ENCODE data around the gene TCP11L2. TPM values are rescaled to one million over a fixed set of nuclear protein-coding genes. Genes with fewer than 3 reads are reported as not detected.

The TCP11L2 gene
- total RNA-seq, 4 donors from 2014 or later: 35.4 to 59.8 (median 41.5) TPM

DNA sequence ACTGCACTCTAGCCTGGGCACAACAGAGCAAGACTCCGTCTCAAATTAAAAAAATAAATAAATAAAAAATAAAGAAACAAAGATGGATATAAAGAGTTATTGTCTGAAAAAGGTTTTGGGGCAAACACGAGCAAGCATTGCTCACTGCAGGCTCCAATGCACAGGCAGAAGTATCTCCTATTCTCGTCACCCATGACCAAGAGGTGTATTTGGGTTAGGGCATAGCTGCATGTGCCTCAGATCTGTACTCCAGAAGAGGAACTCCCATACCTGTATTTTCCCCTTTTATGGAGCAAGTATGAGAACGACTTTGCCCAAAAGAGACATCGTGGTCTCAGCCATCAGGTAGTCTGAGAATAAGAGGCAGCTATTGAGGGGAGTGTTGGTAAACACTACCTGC, 10.2 kb upstream of the TCP11L2 start:
- TF ChIP-seq POLR2AphosphoS5 (IDR thresholded peaks at IDR 0.05) (no peak), POLR2A (IDR thresholded peaks at IDR 0.05) (no peak)
- TF ChIP-seq, protein P1, sequence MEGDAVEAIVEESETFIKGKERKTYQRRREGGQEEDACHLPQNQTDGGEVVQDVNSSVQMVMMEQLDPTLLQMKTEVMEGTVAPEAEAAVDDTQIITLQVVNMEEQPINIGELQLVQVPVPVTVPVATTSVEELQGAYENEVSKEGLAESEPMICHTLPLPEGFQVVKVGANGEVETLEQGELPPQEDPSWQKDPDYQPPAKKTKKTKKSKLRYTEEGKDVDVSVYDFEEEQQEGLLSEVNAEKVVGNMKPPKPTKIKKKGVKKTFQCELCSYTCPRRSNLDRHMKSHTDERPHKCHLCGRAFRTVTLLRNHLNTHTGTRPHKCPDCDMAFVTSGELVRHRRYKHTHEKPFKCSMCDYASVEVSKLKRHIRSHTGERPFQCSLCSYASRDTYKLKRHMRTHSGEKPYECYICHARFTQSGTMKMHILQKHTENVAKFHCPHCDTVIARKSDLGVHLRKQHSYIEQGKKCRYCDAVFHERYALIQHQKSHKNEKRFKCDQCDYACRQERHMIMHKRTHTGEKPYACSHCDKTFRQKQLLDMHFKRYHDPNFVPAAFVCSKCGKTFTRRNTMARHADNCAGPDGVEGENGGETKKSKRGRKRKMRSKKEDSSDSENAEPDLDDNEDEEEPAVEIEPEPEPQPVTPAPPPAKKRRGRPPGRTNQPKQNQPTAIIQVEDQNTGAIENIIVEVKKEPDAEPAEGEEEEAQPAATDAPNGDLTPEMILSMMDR (IDR thresholded peaks at IDR 0.05): no peak
- no peaks in the 10 kb centered on the region for H3K36me3 ChIP-seq
- H3K27me3 ChIP-seq: no peaks in the 10 kb centered on the region
- H3K4me1 ChIP-seq: peaks cover 0 to 3% (median 0%) of the 10 kb centered on the region in 3 donors
- no peaks in the 10 kb centered on the region for H3K9me3 ChIP-seq
- ATAC-seq: no peak
- WGBS, 2 donors (ENCODE audit: low coverage in 1 of 2): 85 to 96% methylated on average over 5 of the region's 5 CpGs
- no peak overlapping the region for H3K27ac ChIP-seq
- no peak overlapping the region for H3K4me3 ChIP-seq

DNA sequence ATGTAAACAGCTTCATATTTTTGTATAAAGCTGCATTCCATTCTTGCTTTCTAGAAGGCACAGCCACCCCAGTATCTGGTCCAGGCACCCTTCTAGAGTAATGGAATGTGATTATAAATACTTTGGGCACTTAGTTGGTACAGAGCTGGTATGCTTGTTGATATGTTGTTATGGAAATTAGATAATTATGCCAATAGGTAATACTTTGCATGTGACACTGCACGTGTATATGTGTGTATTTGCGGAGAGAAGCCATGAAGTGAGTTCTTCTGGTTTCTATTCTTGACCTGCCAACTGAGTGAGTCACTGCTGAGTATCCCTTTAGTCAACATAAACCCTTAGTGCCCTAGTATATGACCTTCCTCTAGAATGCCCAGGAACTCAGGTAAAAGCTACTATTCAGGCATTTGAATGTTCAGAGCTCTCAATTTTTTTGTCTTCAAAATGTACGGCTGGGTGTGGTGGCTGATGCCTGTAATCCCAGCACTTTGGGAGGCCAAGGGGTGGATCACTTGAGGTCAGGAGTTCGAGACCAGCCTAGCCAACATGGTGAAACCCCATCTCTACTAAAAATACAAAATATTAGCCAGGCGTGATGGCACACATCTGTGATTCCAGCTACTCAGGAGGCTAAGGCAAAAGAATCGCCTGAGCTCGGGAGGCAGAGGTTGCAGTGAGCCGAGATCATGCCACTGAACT, 6.2 kb upstream of the TCP11L2 start:
- Histone ChIP-seq H3K27me3 (no peaks in the 10 kb centered on the region), H3K36me3 (no peaks in the 10 kb centered on the region), H3K4me3 (no peak overlapping the region), H3K27ac (no peak overlapping the region), H3K4me1 (peaks cover 0 to 25% (median 5%) of the 10 kb centered on the region in 3 donors), H3K9me3 (no peaks in the 10 kb centered on the region)
- WGBS, 2 donors (ENCODE audit: low coverage in 1 of 2): 67 to 84% methylated on average over 3 to 8 of the region's 8 CpGs
- TF ChIP-seq, protein P1 (IDR thresholded peaks at IDR 0.05): no peak
- TF ChIP-seq POLR2AphosphoS5 (IDR thresholded peaks at IDR 0.05): no peak
- no peak for TF ChIP-seq POLR2A (IDR thresholded peaks at IDR 0.05)
- no peak for TF ChIP-seq EP300 (IDR thresholded peaks at IDR 0.05)
- ATAC-seq: no peak

DNA sequence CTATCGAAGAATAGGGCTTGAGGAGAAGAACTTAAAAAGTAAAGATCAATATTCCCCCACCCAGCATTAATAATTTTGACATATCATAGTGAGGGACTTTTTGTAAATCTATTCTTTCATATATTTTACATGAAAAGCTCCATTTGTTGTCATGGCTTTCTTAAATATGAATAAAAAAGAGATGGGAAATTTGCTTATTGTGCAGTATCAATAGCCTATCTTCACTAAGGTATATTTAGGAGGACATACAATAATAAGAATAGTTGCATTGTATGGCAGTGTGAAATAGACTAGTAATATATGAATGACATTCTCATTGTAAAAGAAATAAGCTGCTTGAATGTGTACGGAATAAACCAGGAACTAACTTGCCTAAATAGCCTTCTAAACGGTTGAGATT, 5.5 kb upstream of the TCP11L2 start:
- Histone ChIP-seq H3K27ac (no peak overlapping the region), H3K4me3 (no peak overlapping the region), H3K27me3 (no peaks in the 10 kb centered on the region), H3K4me1 (peaks cover 0 to 32% (median 5%) of the 10 kb centered on the region in 3 donors), H3K9me3 (no peaks in the 10 kb centered on the region), H3K36me3 (no peaks in the 10 kb centered on the region)
- 84 to 96% methylated on average over 3 of the region's 3 CpGs for WGBS, 2 donors (ENCODE audit: low coverage in 1 of 2)
- TF ChIP-seq, protein P1 (IDR thresholded peaks at IDR 0.05): no peak
- TF ChIP-seq EP300 (IDR thresholded peaks at IDR 0.05) (no peak), POLR2AphosphoS5 (IDR thresholded peaks at IDR 0.05) (no peak), POLR2A (IDR thresholded peaks at IDR 0.05) (no peak)
- no peak for ATAC-seq

DNA sequence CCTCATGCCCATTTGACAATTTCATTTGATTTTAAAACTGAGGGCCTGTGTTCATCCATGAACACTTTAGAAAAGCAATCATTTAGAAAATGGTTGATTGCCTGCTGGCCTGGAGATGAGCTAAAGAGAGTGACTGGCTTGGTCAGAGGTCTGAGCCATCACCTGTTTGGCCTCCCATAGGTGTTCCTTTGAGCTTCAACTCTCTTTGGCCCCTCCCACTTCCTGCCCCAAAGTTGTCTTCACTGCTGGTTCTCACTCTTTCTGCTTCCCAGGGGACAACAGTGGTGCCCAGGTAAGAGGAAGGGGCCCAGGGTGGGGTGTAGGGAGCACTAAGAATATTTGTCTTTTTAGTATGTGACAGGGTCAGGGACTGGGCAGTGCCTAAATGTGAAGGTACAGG, 4.9 kb upstream of the TCP11L2 start:
- Histone ChIP-seq H3K36me3 (no peaks in the 10 kb centered on the region), H3K9me3 (no peaks in the 10 kb centered on the region), H3K4me3 (no peak overlapping the region), H3K27me3 (no peaks in the 10 kb centered on the region), H3K27ac (no peak overlapping the region), H3K4me1 (peaks cover 0 to 32% (median 5%) of the 10 kb centered on the region in 3 donors)
- no peak for ATAC-seq
- TF ChIP-seq POLR2AphosphoS5 (IDR thresholded peaks at IDR 0.05): no peak
- TF ChIP-seq EP300 (IDR thresholded peaks at IDR 0.05): no peak
- TF ChIP-seq, protein P1 (IDR thresholded peaks at IDR 0.05): no peak
- no peak for TF ChIP-seq POLR2A (IDR thresholded peaks at IDR 0.05)

DNA sequence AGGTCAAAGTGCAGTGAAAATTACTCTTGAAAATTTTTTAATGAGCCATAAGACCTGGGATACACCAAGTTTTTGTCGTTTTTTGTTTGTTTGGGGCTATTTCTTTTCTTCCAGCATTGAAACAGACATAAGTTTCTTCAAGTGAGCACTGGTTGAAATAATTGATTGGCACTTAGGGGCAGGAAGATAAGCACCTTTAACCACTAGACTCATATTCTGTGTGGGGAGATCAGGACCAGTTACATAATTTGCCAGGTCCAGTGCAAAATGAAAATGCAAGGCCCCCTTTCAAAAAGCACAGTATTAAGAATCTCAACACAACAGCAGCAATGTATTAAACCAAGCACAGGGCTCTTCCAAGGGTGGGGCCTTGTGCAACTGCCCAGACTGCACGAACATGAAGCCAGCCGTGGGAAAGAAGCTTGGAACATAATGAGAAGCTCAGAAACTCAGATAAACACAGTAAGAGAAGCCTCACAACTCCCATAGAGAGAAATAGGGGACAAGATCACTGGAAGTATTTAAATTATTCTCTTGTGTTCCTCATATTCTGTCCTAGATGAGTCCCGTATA, 3.2 kb upstream of the TCP11L2 start:
- no peak for ATAC-seq
- Histone ChIP-seq H3K27me3 (no peaks in the 10 kb centered on the region), H3K27ac (peak overlapping the region in 1 of 4 donors; percentile 95), H3K9me3 (no peaks in the 10 kb centered on the region), H3K36me3 (no peaks in the 10 kb centered on the region), H3K4me3 (no peak overlapping the region), H3K4me1 (peaks cover 0 to 41% (median 11%) of the 10 kb centered on the region in 3 donors)
- TF ChIP-seq, protein P1 (IDR thresholded peaks at IDR 0.05): no peak
- TF ChIP-seq POLR2AphosphoS5 (IDR thresholded peaks at IDR 0.05) (no peak), EP300 (IDR thresholded peaks at IDR 0.05) (no peak), POLR2A (IDR thresholded peaks at IDR 0.05) (no peak)
- 21 to 46% methylated on average over 4 of the region's 4 CpGs for WGBS, 2 donors (ENCODE audit: low coverage in 1 of 2)
